ENCODE data around the gene FOXO3.
"Not testable (repeated sequence)": the region's sequence is repeated elsewhere in the genome, so short reads cannot be mapped to it uniquely, and the experiment has no call there.

FOXO3 gene

GRCh38 chr6:108627692-108628550 is 67.2 kb downstream of the FOXO3 start:
- no peak for DNase-seq

- DNase-seq, result no peak
Measured at GRCh38 chr6:108630050-108630714, 69.5 kb downstream of the FOXO3 start.

- no peak for DNase-seq
Measured at GRCh38 chr6:108632441-108632840, 71.7 kb downstream of the FOXO3 start.

- DNase-seq, result no peak
Measured at GRCh38 chr6:108633436-108633835, 72.7 kb downstream of the FOXO3 start.

- DNase-seq, result no peak
Measured at GRCh38 chr6:108635505-108636226, 74.9 kb downstream of the FOXO3 start.

- DNase-seq, result no peak
Measured at GRCh38 chr6:108637963-108638362, 77.2 kb downstream of the FOXO3 start.

- DNase-seq, result no peak
Measured at GRCh38 chr6:108638993-108639392, 78.3 kb downstream of the FOXO3 start.

- no peak for DNase-seq
Measured at GRCh38 chr6:108640104-108640503, 79.4 kb downstream of the FOXO3 start.

GRCh38 chr6:108643184-108643583 is 82.5 kb downstream of the FOXO3 start:
- no peak for DNase-seq

- DNase-seq, result no peak
Measured at GRCh38 chr6:108644252-108644651, 83.5 kb downstream of the FOXO3 start.

- no peak for DNase-seq
Measured at GRCh38 chr6:108648191-108648590, 87.5 kb downstream of the FOXO3 start.

- no peak for DNase-seq
Measured at GRCh38 chr6:108650325-108650724, 89.6 kb downstream of the FOXO3 start.

GRCh38 chr6:108650781-108651180 is 90.1 kb downstream of the FOXO3 start:
- no peak for DNase-seq

GRCh38 chr6:108651340-108652227 is 90.9 kb downstream of the FOXO3 start:
- DNase-seq, result no peak

GRCh38 chr6:108652375-108652774 is 91.7 kb downstream of the FOXO3 start:
- no peak for DNase-seq

GRCh38 chr6:108653949-108654348 is 93.2 kb downstream of the FOXO3 start:
- DNase-seq, result no peak

- no peak for DNase-seq
Measured at GRCh38 chr6:108654465-108655106, 93.9 kb downstream of the FOXO3 start.

GRCh38 chr6:108655806-108656651 is 95.3 kb downstream of the FOXO3 start:
- peak; percentile 41 for DNase-seq

- no peak for DNase-seq
Measured at GRCh38 chr6:108656836-108657235, 96.1 kb downstream of the FOXO3 start.

- no peak for DNase-seq
Measured at GRCh38 chr6:108658174-108658573, 97.5 kb downstream of the FOXO3 start.

- not testable (repeated sequence) for DNase-seq
Measured at GRCh38 chr6:108658785-108659184, 98.1 kb downstream of the FOXO3 start.

Measured in right kidney (tissue), 1 donor.